Keratinocyte (primary cell): ENCODE data around the gene TBC1D4.

ENCODE experiments used
- CTCF ChIP-seq, 3 experiments: IDR thresholded peaks in 1 of 3; conservative IDR thresholded peaks in 1 of 3; optimal IDR thresholded peaks in 1 of 3; 2 replicates in 2 of 3; 3 replicates in 1 of 3; pipeline versions ENCODE3 to v1.5.1; 2011; ENCODE audit warnings: low read length in 3 of 3, mild to moderate bottlenecking in 3 of 3, moderate library complexity in 2 of 3, control low read depth in 1 of 3, inconsistent platforms in 1 of 3; ENCODE audit not compliant: insufficient read depth in 2 of 3; ENCODE audit errors: extremely low read depth in 1 of 3
- EZH2 ChIP-seq: IDR thresholded peaks from one replicate; pipeline ENCODE4 v1.6.1; 2012; ENCODE audit warnings: inconsistent platforms, mild to moderate bottlenecking, low read length, moderate library complexity

- TF ChIP-seq CTCF (optimal IDR thresholded peaks at IDR 0.05 in 1 of 3, IDR thresholded peaks at IDR 0.05 in 1 of 3, conservative IDR thresholded peaks at IDR 0.05 in 1 of 3; ENCODE audit: extremely low read depth in 1 of 3, insufficient read depth in 2 of 3, low read length in 3 of 3) (no peak), EZH2 (no peak)
These were observed 106.6 kb downstream of the TBC1D4 start for GRCh38 chr13:75375329-75375728.
